GM18870 (cell line): ENCODE data around the gene MLX.
"Not testable (repeated sequence)": the region's sequence is repeated elsewhere in the genome, so short reads cannot be mapped to it uniquely, and the experiment has no call there.

Source experiments
- ATAC-seq: cut with Tn5 transposase; IDR thresholded peaks from one replicate; pipeline ENCODE4 v1.9.1; 2021; ENCODE audit warnings: moderate library complexity; ENCODE audit not compliant: unreplicated experiment

The MLX gene

DNA sequence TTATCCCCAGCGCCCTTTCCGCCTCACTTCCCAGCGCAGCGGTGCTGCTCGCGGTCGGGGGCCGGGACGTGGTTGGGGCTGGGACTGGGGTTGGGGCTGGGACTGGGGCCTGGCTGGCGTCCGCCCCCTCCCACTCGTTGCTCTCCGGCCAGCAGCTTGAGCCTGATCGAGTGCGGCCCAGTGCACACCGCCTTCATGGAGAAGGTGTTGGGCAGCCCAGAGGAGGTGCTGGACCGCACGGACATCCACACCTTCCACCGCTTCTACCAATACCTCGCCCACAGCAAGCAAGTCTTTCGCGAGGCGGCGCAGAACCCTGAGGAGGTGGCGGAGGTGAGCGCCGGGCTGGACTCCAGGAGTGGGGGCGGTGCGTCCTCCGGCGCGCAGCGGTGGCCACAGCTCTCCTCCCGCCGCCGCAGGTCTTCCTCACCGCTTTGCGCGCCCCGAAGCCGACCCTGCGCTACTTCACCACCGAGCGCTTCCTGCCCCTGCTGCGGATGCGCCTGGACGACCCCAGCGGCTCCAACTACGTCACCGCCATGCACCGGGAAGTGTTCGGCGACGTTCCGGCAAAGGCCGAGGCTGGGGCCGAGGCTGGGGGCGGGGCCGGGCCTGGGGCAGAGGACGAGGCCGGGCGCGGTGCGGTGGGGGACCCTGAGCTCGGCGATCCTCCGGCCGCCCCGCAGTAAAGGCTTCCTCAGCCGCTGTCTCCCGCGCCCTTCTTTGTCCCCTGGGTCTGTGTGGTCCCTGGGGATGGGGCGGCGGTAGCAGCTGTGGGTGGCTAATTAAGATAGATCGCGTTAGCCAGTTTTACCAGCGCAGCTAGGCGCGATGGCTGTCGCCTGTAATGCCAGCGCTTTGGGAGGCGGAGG is 12.4 kb upstream of the MLX start:
- peak; percentile 35 for ATAC-seq

DNA sequence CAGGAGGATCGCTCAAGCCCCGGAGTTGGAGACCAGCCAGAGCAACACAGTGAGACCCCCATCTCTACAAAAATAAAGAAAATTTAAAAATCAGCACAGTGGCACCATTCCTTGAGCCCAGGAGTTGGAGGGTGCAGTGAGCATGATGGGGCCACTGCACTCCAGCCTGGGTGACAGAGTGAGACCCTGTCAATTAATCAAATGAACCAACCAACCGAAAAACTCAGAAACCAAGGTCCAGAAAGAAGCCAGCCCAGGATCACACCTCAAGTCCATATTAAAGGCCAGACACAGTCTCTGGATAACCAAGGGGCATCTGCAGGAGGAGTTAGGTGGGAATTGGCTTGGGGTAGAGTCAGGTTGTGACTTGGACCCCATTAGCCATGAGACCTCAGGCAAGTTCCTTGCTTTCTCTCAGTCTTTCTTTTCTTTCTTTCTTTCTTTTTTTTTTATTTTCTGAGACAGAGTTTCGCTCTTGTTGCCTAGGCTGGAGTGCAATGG is 11.7 kb upstream of the MLX start:
- ATAC-seq = no peak

DNA sequence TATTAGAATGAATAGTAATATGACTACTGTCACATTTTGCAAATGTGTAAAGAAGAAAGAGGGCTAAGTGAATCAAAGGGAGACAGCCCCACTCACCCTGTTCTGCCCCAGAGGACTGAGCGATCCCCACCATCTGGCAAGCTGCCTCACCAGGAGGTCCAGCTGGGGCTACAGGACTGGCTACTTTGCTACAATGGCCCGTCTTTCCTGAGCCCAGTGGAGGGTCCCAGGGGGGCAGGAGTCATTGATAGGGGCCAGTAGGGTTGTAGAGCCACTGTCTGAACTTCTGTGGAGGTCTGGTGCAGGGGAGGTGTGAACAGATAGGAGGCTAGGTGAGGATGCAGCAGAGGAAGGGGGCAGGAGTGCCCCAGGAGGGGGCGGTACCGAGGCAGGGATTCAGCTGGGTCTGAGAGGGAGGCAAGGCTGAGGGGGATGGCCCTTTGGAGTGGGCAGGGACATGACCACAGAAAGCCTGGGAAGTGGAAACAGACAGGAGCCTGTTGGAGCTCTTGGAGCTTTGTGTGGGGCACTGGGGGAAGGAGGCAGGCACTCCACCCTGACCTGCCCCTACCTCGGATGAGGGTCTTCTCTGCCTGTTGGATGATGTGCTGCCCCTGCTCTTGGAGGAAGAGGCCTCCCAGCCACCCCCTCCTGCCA is 10.8 kb upstream of the MLX start:
- ATAC-seq = not testable (repeated sequence)

DNA sequence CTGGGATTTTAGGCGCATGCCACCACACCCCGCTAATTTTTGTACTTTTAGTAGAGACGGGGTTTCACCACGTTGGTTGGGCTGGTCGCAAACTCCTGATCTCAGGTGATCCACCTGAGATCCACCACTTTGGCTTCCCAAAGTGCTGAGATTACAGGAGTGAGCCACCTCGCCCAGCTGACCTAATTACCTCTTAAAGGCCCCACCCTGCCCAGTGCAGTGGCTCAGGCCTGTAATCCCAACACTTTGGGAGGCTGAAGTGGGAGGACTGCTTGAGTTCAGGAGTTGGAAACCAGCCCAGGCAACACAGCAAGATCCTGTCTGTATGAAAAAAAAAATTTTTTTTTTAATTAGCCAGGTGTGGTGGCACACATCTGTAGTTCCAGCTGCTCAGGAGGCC is 7.8 kb upstream of the MLX start:
- ATAC-seq = no peak

DNA sequence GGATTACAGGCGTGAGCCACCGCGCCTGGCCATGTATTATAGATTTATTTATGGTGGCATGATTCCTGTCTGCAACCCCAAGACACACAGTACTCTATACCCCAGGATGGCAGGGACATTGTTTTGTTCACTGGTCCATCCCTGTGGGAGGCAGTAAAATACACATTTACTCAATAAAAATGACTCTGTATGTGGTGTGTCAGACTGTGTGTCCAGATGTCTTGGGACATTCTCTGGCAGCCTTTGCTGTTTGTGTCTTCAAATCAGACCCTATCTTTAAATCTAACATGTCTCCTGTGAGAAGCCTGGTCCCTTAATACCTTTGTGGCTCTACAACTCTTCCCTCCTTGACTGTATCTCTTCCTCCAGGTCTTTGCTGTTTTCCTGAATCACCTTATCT is 6.7 kb upstream of the MLX start:
- no peak for ATAC-seq

DNA sequence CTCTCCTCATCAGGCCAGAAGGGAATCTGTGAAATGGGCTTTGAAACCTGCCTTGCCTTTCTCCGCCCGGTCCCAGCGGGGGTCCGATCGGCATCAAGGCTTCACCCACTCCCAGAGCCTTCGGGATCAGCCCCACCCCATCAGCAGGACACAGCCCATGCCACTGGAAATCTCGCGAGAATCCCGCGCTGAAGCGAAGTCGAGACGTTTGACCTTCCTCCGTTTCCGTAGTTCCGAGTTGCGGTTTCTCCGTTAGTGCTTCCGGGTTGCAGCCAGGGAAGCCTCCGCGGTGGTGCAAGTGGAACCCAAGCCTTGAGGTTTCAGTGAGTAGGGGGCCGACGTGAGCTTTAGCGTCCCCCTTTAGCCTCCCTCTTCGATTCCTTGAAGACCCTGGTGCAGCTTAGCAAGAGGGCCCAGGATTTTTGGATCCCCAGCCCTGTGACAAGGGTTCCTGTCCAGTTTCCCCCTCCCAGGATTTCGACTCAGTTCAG is 5.0 kb upstream of the MLX start, which contains the start of gene COASY:
TSS of gene COASY (plus strand) at position 252 of the 491 bp plus-strand sequence. CDS start 475 bp downstream, outside the sequence.
- ATAC-seq = no peak

DNA sequence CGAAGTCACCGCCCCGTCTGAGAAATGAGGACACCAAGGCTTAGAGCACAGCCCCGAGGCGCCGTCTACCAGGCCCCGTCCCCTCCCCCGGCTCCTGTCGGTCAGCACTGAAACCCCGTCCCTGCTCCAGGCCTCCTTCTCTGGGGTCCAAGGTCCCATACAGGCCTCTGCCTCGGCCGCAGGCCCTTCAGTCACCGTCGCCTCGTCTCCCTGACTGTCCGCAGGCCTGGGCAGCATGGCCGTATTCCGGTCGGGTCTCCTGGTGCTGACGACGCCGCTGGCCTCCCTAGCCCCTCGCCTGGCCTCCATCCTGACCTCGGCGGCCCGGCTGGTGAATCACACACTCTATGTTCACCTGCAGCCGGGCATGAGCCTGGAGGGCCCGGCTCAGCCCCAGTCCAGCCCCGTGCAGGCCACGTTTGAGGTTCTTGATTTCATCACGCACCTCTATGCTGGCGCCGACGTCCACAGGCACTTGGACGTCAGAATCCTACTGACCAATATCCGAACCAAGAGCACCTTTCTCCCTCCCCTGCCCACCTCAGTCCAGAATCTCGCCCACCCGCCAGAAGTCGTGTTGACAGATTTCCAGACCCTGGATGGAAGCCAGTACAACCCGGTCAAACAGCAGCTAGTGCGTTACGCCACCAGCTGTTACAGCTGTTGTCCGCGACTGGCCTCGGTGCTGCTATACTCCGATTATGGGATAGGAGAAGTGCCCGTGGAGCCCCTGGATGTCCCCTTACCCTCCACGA is 4.3 kb upstream of the MLX start:
- ATAC-seq = no peak

DNA sequence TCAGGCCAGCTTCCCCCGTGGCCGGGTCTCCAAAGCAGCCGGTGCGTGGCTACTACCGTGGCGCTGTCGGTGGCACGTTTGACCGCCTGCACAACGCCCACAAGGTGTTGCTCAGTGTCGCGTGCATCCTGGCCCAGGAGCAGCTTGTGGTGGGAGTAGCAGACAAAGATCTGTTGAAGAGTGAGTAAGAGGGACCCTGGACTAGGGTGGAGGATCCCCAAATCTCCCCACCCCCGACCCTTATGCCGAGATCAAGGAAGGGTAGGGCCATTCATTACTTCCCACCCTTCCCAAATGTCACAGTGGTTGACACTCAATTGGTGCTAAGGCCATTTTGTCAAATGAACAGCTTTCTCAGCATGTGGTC is 3.8 kb upstream of the MLX start:
- ATAC-seq = no peak

DNA sequence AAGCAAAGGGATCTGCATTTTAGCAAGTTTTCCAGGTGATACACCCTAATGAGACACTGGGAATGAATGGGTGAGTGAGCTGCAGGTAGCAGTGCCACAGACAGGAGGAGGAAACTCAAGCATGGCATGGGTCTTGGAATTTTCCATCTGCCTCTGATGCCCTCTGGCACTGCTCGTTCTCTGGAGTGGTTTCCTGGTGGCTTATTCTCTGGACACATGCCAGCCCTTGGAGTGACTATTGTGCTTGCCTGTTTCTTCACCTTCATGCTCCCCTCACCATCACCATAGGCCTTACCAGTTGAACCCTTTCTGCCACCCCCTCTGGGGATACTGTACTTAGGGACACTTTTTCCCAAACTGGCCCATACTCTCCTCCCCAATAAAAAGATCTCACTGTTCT is 3.4 kb upstream of the MLX start:
- ATAC-seq = no peak

DNA sequence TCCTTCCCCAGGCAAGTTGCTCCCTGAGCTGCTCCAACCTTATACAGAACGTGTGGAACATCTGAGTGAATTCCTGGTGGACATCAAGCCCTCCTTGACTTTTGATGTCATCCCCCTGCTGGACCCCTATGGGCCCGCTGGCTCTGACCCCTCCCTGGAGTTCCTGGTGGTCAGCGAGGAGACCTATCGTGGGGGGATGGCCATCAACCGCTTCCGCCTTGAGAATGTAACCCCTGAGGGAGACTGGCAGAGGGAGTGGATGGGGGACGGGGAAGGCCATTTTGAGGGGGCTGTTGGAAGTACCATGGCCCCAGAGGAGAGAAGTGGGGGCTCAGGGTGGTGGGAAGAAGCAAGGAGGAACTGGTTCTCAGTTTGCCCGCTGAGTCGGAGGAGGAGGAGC is 3.0 kb upstream of the MLX start:
- no peak for ATAC-seq

DNA sequence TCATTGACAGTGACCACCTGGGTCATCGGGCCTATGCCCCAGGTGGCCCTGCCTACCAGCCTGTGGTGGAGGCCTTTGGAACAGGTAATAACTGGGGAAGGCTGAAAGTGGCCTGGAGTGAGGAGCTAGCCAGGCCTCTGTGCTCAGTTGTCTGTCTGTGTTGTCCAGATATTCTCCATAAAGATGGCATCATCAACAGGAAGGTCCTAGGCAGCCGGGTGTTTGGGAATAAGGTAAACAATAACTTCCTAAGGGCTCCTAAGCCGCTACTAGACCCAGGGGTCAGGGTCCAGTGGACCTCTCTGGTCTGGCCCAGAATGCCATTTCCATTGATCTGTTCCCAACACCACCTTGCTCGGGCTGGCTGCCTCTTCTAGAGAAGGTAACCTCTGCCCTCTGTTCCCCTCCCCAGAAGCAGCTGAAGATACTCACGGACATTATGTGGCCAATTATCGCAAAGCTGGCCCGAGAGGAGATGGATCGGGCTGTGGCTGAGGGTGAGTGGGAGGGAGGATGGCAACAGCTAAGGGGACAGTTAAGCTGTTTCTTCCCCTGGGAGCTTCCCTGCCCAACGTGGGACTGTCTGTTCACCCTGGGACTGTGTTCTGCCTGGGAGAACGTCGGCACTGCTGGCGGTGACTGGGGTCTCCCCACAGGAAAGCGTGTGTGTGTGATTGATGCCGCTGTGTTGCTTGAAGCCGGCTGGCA is 1.9 kb upstream of the MLX start:
- ATAC-seq = no peak

DNA sequence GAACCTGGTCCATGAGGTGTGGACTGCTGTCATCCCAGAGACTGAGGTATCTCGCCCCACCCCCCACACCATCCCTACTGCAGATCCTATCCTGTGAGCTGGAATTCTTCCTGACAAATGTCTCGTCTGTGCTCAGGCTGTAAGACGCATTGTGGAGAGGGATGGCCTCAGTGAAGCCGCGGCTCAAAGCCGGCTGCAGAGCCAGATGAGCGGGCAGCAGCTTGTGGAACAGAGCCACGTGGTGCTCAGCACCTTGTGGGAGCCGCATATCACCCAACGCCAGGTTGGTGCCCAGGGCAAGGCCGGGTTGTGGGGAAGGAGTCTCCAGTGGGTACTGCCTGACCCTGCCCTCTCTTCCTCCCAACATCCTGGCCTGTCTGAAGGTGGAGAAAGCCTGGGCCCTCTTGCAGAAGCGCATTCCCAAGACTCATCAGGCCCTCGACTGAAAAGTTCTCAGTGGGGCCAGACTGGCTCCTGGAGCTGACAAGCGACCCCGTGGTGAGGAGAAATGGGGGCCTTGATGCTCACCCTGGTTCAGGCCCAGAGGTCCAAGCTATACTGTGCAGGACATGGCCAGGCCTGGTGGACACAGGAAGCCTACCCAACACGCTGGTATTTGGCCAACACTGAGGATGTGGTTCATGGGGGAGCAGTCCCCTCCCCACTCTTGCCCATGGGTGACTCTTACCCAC is 1.2 kb upstream of the MLX start:
- ATAC-seq = no peak

DNA sequence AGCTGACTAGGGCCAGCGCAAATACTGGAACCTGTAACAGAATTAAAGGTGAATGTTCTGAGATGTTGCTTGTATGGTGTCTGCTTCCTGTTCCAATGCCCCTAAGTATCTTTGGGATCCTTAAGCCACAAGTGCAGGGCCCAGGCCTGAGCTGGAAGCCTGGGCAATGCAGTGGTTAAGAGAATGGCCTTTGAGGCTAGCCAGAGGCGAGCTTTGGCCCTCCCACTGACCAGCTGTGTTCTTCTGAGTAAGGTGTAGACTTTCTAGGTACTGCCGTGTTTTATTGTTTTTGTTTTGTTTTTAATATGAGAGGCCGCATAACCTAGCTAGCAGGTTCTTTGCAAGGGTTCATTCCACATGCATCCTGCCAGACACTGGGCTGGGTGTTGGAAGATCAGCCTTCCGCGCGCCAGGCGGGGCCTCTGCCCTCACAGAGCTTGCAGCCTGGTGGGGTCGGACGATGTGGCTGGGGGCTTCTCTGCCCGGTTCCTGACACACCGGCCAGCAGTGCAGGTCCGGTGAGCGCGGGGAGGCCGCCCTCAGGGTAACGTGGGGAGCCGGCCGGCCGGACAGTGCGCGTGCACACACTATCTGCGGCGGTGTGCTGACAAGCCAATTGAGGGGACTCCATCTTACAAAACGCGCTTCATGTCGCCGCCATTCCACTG is 551 bp upstream of the MLX start:
- ATAC-seq = no peak

DNA sequence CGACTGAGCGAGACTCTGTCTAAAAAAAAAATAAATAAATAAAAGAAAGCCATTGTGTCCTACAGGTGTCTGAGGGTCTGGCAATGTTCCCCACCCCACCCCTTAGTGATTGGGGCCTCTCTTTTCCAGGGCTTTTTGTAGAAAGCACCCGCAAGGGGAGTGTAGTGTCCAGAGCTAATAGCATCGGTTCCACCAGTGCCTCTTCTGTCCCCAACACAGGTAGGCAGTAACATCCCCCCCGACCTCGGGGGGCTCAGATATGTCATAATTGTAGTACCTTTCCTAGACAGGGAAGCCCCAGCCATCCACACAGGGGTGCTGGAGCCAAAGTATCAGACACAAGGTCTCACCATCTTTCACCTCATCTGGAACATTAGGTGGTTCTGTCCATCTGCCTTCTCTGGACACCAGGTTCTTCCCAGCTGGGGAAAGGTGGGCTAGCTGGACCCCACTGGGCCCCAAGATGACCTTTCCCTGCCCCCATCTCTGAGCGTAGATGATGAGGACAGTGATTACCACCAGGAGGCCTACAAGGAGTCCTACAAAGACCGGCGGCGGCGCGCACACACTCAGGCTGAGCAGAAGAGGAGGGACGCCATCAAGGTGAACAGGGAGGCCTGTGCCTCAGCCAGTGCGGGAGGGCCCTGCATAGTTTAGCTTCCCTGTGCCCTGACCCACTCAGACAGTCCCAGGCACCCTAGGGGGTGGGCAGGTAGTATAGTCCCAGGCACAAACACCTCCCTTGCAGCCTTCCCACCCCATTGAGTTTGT is 1.6 kb downstream of the MLX start:
- no peak for ATAC-seq

DNA sequence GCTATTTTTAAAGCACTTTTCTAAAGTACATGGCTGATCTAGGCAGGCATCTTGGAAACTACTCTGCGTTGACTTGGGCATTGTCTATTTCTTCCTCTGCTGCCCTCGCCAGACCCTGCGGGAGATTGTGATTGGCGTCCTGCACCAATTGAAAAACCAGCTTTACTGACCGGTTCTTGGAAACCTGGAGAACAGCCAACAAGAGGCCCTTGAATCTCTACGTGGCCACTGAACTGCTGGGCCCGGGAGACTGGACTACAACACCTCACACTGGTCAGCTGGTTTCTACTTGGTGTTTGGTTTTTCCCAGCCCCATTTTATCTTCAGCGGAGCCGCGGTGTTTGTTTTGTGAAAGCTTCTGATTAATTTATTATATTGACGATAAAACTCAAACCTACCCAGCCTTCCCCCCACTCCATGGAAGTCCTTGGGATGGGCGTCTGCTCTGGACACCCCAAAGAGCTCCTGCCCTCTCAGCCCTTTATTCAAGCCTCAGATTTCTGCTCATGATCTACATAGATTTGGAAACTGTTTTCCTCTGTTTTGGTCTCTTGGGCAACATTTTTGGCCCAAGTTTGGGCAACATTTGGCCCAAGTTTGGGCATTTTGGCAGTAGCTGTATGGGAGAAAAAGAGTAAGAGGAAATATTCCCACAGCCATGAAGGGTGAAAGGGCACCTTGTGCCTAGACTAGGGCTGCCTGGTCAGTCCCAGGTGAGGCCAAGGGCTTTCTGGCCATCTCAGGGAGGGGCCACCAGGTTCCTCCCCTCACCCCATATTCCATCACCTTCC is 4.7 kb downstream of the MLX start:
- ATAC-seq = no peak

DNA sequence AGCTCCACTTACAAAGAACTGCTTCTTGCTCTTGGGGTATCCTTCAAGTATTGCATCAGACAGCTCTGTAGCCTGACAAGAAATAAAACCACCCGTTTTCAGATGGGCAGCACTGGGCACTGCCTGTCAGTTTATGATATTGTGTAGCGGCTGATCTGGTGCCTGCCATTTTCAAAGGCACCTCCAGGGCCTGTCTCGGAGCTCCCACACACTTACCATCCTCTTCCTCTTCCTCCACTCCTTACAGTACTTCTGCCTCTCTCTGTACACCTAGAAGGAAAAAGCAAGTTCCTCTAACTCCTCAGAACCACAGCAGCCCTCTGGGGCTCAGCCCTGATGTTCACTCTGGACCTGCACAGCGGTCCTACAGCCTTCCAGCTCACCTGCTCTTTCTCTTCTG is 6.2 kb downstream of the MLX start:
- ATAC-seq = no peak

DNA sequence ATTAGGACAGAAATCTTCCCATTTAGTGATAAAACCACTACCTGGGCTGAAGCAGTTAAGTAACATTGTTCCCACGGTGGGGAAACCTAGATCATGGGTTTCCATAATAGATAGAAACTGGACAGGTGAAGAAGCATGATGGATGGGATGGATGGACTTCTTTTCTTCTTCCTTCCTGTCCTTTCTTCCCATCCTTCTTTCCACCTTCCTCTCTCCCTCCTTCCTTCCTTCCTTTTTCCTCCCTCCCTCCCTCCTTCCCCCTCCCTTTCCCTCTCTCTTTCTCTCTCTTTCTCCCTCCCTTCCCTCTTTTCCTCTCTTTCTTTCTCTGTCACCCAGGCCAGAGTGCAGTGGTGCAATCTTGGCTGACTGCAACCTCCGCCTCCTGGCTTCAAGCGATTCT is 7.6 kb downstream of the MLX start:
- no peak for ATAC-seq

DNA sequence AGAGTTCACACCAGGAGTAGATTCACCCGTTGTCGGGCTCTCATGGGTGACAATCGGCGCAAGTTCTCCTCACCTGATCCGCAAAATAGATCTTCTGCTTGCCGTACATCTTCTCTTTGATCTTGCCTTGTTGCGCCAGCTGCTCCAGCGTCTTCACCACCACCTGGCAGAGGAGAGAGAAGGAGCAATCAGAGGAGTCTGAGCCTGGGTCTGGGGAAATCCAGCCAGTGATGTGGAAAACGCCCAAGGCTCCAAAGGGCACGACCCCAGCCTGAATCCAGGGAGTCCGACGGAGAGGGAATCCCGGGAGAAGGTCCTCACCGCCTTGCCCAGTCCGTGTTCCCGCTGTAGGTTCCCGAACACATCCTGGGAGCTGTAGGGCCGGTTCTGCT is 10.2 kb downstream of the MLX start:
- ATAC-seq = no peak
